GM10248 (cell line): ENCODE measurements around the gene MAN1C1.

ENCODE experiments used
- CTCF ChIA-PET: fragments of 300-600 bp; sonication (Branson Sonifier 250); formaldehyde crosslinking; extraction: SDS; loops from one replicate; lab custom pipeline; 2021; ENCODE audit warnings: antibody characterized with exemption; lab: Yijun Ruan, JAX
- POLR2A ChIA-PET: fragments of 350-650 bp; sonication (Branson Sonifier 250); formaldehyde crosslinking; extraction: SDS; loops from one replicate; lab custom pipeline; 2020; ENCODE audit warnings: antibody characterized with exemption; lab: Yijun Ruan, JAX
- DNase-seq: peaks from one replicate; pipeline ENCODE4 v3.0.0; 2012; ENCODE audit errors: extremely low spot score
- CTCF ChIP-seq: IDR thresholded peaks from 2 replicates; pipeline ENCODE4 v1.5.1; 2012; ENCODE audit warnings: mild to moderate bottlenecking, low read depth; ENCODE audit errors: extremely low read depth, missing control alignments, control extremely low read depth

MAN1C1 gene

GRCh38 chr1:25641931-25642573 lies 25.5 kb downstream of the MAN1C1 start:
- CTCF ChIA-PET, result interaction anchor here (0.7 to 2.2 kb wide), 5 partner anchors 16 to 168 kb away, joined by 3 to 5 read pairs (median 4); no protein-coding TSS in a partner anchor
- no peak for DNase-seq
- TF ChIP-seq CTCF, result no peak
- POLR2A ChIA-PET, result no interaction called here

- ChIA-PET POLR2A (no interaction called here), CTCF (interaction anchor here (0.7 to 2.2 kb wide), 5 partner anchors 15 to 168 kb away, joined by 3 to 5 read pairs (median 4); no protein-coding TSS in a partner anchor)
- no peak for TF ChIP-seq CTCF
- DNase-seq, result peak; percentile 34
Observed at GRCh38 chr1:25642574-25643108, 26.1 kb downstream of the MAN1C1 start.

- TF ChIP-seq CTCF, result no peak
- DNase-seq, result no peak
- ChIA-PET POLR2A (no interaction called here), CTCF (no interaction called here)
Observed at GRCh38 chr1:25643929-25644328, 27.3 kb downstream of the MAN1C1 start.

GRCh38 chr1:25644962-25645361 lies 28.4 kb downstream of the MAN1C1 start:
- no peak for TF ChIP-seq CTCF
- CTCF ChIA-PET, result no interaction called here
- no peak for DNase-seq
- POLR2A ChIA-PET, result no interaction called here

- ChIA-PET POLR2A (no interaction called here), CTCF (no interaction called here)
- TF ChIP-seq CTCF, result no peak
- no peak for DNase-seq
Observed at GRCh38 chr1:25645637-25646400, 29.2 kb downstream of the MAN1C1 start.

GRCh38 chr1:25647106-25647505 lies 30.5 kb downstream of the MAN1C1 start:
- ChIA-PET POLR2A (no interaction called here), CTCF (no interaction called here)
- DNase-seq, result no peak
- TF ChIP-seq CTCF, result no peak
